SK-N-SH (cell line): ENCODE measurements around the gene SNX12. TPM values are rescaled to one million over a fixed set of nuclear protein-coding genes. Genes with fewer than 3 reads are reported as not detected.

ENCODE experiments used
- CTCF ChIA-PET: fragments of 300-600, 350-600 bp; formaldehyde crosslinking; extraction: SDS; loops from one replicate; lab custom pipeline; 2021; lab: Yijun Ruan, JAX
- POLR2A ChIA-PET: fragments of 350-600 bp; sonication (Branson Sonifier 250); formaldehyde crosslinking; extraction: SDS; loops from one replicate; lab custom pipeline; 2020; ENCODE audit warnings: antibody characterized with exemption, inconsistent platforms; lab: Yijun Ruan, JAX
- DNase-seq: peaks from one replicate; pipeline ENCODE4 v3.0.0; 2012
- H2AFZ ChIP-seq: fragments of 200-600 bp; sonication (generic); 2 replicates; pipeline ENCODE4 v1.8.1; 2016; ENCODE audit warnings: antibody characterized with exemption, mild to moderate bottlenecking, low read depth
- H3F3A ChIP-seq: fragments of 200-600 bp; sonication (generic); replicated peaks from 2 replicates; pipeline ENCODE3; 2016; ENCODE audit warnings: antibody characterized with exemption, mild to moderate bottlenecking; ENCODE audit not compliant: insufficient read depth
- H3K27ac ChIP-seq, 2 experiments: fragments of 200-500 bp in 1 of 2; fragments of 200-600 bp in 1 of 2; sonication (Bioruptor generic) in 1 of 2; sonication (generic), shearing (Covaris generic) in 1 of 2; 2 replicates each; pipeline versions ENCODE4 v1.5.1 to v1.6.1; 2014 to 2016; ENCODE audit warnings: low read depth in 2 of 2, inconsistent platforms in 1 of 2, low read length in 1 of 2, mild to moderate bottlenecking in 1 of 2, mixed read lengths in 1 of 2
- H3K27me3 ChIP-seq: fragments of 200-600 bp; sonication (generic), shearing (Covaris generic); 2 replicates; pipeline ENCODE4 v1.6.1; 2016; ENCODE audit warnings: mixed run types; ENCODE audit not compliant: insufficient read depth
- H3K36me3 ChIP-seq, 2 experiments: fragments of 200-500 bp in 1 of 2; fragments of 200-600 bp in 1 of 2; sonication (Bioruptor generic) in 1 of 2; sonication (generic) in 1 of 2; replicated peaks in 1 of 2; 2 replicates each; pipeline versions ENCODE3 to v1.5.1; 2014 to 2016; ENCODE audit warnings: low read length in 1 of 2, mild to moderate bottlenecking in 1 of 2; ENCODE audit not compliant: insufficient read depth in 2 of 2, control insufficient read depth in 1 of 2
- H3K4me1 ChIP-seq, 2 experiments: fragments of 200-500 bp in 1 of 2; fragments of 200-600 bp in 1 of 2; sonication (Bioruptor generic) in 1 of 2; sonication (generic), shearing (Covaris generic) in 1 of 2; 2 replicates each; pipeline versions ENCODE4 v1.5.1 to v1.6.1; 2014 to 2016; ENCODE audit warnings: low read depth in 1 of 2, low read length in 1 of 2, mixed run types in 1 of 2; ENCODE audit not compliant: insufficient read depth in 2 of 2, control insufficient read depth in 1 of 2
- H3K4me2 ChIP-seq: fragments of 200-600 bp; sonication (generic), shearing (Covaris generic); 2 replicates; pipeline ENCODE4 v1.6.1; 2017; ENCODE audit warnings: mixed run types
- H3K4me3 ChIP-seq, 2 experiments: fragments of 200-500 bp in 1 of 2; fragments of 200-600 bp in 1 of 2; sonication (Bioruptor generic) in 1 of 2; sonication (generic), shearing (Covaris generic) in 1 of 2; 2 replicates each; pipeline versions ENCODE4 v1.5.1 to v1.8.1; 2014 to 2016; ENCODE audit warnings: low read depth in 2 of 2, inconsistent platforms in 1 of 2, low read length in 1 of 2, mild to moderate bottlenecking in 1 of 2, mixed read lengths in 1 of 2, moderate library complexity in 1 of 2
- H3K79me2 ChIP-seq: fragments of 200-600 bp; sonication (generic); 2 replicates; pipeline ENCODE4 v1.8.1; 2017; ENCODE audit warnings: mild to moderate bottlenecking; ENCODE audit not compliant: insufficient read depth
- H3K9ac ChIP-seq: fragments of 200-600 bp; sonication (generic); 2 replicates; pipeline ENCODE4 v1.6.1; 2017; ENCODE audit warnings: mixed run types
- H3K9me2 ChIP-seq: fragments of 200-600 bp; sonication (generic); 2 replicates; pipeline ENCODE4 v1.6.1; 2017; ENCODE audit warnings: mixed run types
- H3K9me3 ChIP-seq: fragments of 200-600 bp; sonication (generic); 2 replicates; pipeline ENCODE4 v1.6.1; 2017; ENCODE audit warnings: mixed run types, mild to moderate bottlenecking, moderate library complexity
- H4K20me1 ChIP-seq: fragments of 200-600 bp; sonication (generic); 2 replicates; pipeline ENCODE4 v1.6.1; 2017; ENCODE audit warnings: mild to moderate bottlenecking, mixed run types; ENCODE audit not compliant: insufficient read depth
- CHD2 ChIP-seq: fragments of 150-350 bp; IDR thresholded peaks from 2 replicates; pipeline ENCODE4 v1.6.1; 2018; ENCODE audit warnings: low read length; ENCODE audit not compliant: partially characterized antibody
- ELF1 ChIP-seq: IDR thresholded peaks from 2 replicates; pipeline ENCODE4 v1.4.0; 2012
- FOSL2 ChIP-seq: IDR thresholded peaks from 2 replicates; pipeline ENCODE4 v1.4.0; 2012; ENCODE audit warnings: low read depth, mild to moderate bottlenecking, moderate library complexity, borderline replicate concordance
- JUND ChIP-seq: IDR thresholded peaks from 2 replicates; pipeline ENCODE4 v1.4.0; 2012
- NFIC ChIP-seq: IDR thresholded peaks from 2 replicates; pipeline ENCODE4 v1.4.0; 2012; ENCODE audit warnings: borderline replicate concordance
- RFX5 ChIP-seq: IDR thresholded peaks from 2 replicates; pipeline ENCODE4 v1.6.1; 2012; ENCODE audit warnings: mild to moderate bottlenecking, improper control_type of control experiment, low read length
- RXRA ChIP-seq: IDR thresholded peaks from 2 replicates; pipeline ENCODE4 v1.4.0; 2012; ENCODE audit warnings: low read depth, mild to moderate bottlenecking, borderline replicate concordance
- YY1 ChIP-seq: IDR thresholded peaks from 2 replicates; pipeline ENCODE4 v1.4.0; 2012; ENCODE audit warnings: low read depth, mild to moderate bottlenecking
- WGBS: methylation state at CpG from one replicate; pipeline ENCODE4 v1.1.6; 2017; ENCODE audit warnings: low lambda C conversion rate; 5-methylcytosine and 5-hydroxymethylcytosine counted together
- polyA plus RNA-seq, 3 experiments: library from polyadenylated mRNA; depleted of rRNA; stranded (reverse); fragments of >200 nt; gene quantifications; 2 replicates each; pipeline ENCODE4 v1.2.3, GENCODE V29; 2012
- TF ChIP-seq, protein P1 (sequence below): IDR thresholded peaks from 2 replicates; pipeline ENCODE4 v1.4.0; 2012; ENCODE audit warnings: low read depth, borderline replicate concordance
- TF ChIP-seq, protein P2 (sequence below): IDR thresholded peaks from 2 replicates; pipeline ENCODE4 v1.4.0; 2012; ENCODE audit warnings: low read depth
- TF ChIP-seq, protein P3 (sequence below): fragments of 150-350 bp; IDR thresholded peaks from 2 replicates; pipeline ENCODE4 v1.6.1; 2016; ENCODE audit warnings: mild to moderate bottlenecking, low read depth, low read length
- TF ChIP-seq, protein P4 (sequence below): fragments of 200-600 bp; sonication (generic); IDR thresholded peaks from 2 replicates; pipeline ENCODE4 v1.6.1; 2017; ENCODE audit warnings: antibody characterized with exemption, mild to moderate bottlenecking, moderate library complexity

Gene SNX12
- polyA plus RNA-seq, 1 of the 3 experiments (the other 2 are of a cell fraction): 39.8 TPM

DNA sequence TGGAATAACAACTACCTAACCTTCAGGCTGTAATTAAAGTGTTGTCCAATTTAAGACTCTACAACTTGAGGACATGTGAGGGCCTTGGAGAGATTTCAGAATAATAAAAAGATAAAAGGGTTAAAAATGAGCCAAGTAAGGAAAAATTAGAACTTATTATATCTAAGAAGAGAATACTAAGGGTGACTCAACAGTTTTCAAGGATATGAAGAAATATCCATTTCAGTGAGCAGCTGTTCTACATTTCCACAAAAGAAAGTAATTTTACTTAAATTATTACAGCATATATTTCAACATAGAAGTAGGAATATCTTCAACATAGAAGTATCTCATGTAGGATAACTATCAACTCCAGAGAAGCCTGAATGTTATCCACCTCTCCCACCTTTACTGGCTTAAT lies 11.3 kb downstream of the SNX12 start (continued):
- TF ChIP-seq, protein P1, sequence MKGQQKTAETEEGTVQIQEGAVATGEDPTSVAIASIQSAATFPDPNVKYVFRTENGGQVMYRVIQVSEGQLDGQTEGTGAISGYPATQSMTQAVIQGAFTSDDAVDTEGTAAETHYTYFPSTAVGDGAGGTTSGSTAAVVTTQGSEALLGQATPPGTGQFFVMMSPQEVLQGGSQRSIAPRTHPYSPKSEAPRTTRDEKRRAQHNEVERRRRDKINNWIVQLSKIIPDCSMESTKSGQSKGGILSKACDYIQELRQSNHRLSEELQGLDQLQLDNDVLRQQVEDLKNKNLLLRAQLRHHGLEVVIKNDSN: no peak
- TF ChIP-seq, protein P2, sequence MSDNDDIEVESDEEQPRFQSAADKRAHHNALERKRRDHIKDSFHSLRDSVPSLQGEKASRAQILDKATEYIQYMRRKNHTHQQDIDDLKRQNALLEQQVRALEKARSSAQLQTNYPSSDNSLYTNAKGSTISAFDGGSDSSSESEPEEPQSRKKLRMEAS: no peak
- TF ChIP-seq RFX5: no peak
- no peak for TF ChIP-seq JUND

DNA sequence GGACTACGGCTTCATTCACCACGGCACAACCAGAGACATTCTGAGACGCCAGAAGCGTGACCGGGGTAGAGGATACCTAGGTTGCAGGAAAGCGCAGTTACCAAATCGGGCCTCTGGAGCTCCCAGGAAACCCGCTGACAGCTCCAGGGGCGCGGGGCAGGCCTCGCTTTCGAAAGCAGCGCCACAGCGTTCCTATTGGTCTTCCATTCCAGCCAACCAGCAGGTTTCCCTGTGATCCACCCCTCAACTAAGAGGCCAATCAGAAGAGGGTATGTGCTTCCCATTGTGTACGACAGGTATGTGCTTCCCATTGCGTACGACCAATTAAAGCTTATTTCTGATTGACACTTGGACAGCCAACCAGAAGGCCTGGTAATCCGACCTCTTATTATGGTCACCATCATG lies 14.9 kb downstream of the SNX12 start:
- H2AFZ ChIP-seq: no peak overlapping the region
- POLR2A ChIA-PET: no interaction called here
- H3K27ac ChIP-seq: no peak overlapping the region
- no peaks in the 10 kb centered on the region; the same call in 1 of the 2 replicates for H3K27me3 ChIP-seq
- no peaks in the 10 kb centered on the region for H3F3A ChIP-seq
- no peaks in the 10 kb centered on the region for H3K4me1 ChIP-seq
- CTCF ChIA-PET: no interaction called here
- H3K79me2 ChIP-seq: no peaks in the 10 kb centered on the region; the same call in 1 of the 2 replicates
- H3K36me3 ChIP-seq: peaks cover 0 to 2% of the 10 kb centered on the region in 2 experiments
- no peak for DNase-seq
- H4K20me1 ChIP-seq: no peaks in the 10 kb centered on the region
- no peaks in the 10 kb centered on the region for H3K9me3 ChIP-seq
- TF ChIP-seq ELF1: no peak
- TF ChIP-seq FOSL2: no peak
- TF ChIP-seq JUND: no peak
- TF ChIP-seq, protein P3, sequence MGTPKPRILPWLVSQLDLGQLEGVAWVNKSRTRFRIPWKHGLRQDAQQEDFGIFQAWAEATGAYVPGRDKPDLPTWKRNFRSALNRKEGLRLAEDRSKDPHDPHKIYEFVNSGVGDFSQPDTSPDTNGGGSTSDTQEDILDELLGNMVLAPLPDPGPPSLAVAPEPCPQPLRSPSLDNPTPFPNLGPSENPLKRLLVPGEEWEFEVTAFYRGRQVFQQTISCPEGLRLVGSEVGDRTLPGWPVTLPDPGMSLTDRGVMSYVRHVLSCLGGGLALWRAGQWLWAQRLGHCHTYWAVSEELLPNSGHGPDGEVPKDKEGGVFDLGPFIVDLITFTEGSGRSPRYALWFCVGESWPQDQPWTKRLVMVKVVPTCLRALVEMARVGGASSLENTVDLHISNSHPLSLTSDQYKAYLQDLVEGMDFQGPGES: no peak
- TF ChIP-seq YY1: no peak
- TF ChIP-seq, protein P1: no peak
- TF ChIP-seq RFX5: no peak
- no peak for TF ChIP-seq CHD2
- TF ChIP-seq NFIC: no peak
- TF ChIP-seq, protein P4, sequence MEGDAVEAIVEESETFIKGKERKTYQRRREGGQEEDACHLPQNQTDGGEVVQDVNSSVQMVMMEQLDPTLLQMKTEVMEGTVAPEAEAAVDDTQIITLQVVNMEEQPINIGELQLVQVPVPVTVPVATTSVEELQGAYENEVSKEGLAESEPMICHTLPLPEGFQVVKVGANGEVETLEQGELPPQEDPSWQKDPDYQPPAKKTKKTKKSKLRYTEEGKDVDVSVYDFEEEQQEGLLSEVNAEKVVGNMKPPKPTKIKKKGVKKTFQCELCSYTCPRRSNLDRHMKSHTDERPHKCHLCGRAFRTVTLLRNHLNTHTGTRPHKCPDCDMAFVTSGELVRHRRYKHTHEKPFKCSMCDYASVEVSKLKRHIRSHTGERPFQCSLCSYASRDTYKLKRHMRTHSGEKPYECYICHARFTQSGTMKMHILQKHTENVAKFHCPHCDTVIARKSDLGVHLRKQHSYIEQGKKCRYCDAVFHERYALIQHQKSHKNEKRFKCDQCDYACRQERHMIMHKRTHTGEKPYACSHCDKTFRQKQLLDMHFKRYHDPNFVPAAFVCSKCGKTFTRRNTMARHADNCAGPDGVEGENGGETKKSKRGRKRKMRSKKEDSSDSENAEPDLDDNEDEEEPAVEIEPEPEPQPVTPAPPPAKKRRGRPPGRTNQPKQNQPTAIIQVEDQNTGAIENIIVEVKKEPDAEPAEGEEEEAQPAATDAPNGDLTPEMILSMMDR: no peak
- TF ChIP-seq RXRA: no peak
- 56% methylated on average over 18 of the region's 18 CpGs for WGBS
- no peak overlapping the region for H3K4me2 ChIP-seq
- no peaks in the 10 kb centered on the region for H3K9me2 ChIP-seq
- H3K4me3 ChIP-seq: no peak overlapping the region
- H3K9ac ChIP-seq: no peak overlapping the region
